K562 (cell line): Measurements from ENCODE around the gene PSMA2. TPM values are rescaled to one million over a fixed set of nuclear protein-coding genes. Genes with fewer than 3 reads are reported as not detected.

Source experiments
- ARID3A ChIP-seq: IDR thresholded peaks from 2 replicates; pipeline ENCODE4 v1.6.1; 2012; ENCODE audit warnings: low read depth, low read length, improper control_type of control experiment, borderline replicate concordance
- ATF7 ChIP-seq: fragments of 450-650 bp; IDR thresholded peaks from 2 replicates; pipeline ENCODE4 v1.7.1; 2014; ENCODE audit warnings: mild to moderate bottlenecking, moderate library complexity
- EP300 ChIP-seq: IDR thresholded peaks from 2 replicates; pipeline ENCODE4 v1.6.1; 2012; ENCODE audit warnings: low read length, improper control_type of control experiment
- ETS2 ChIP-seq: IDR thresholded peaks from 2 replicates; pipeline ENCODE4 v1.6.1; 2016; ENCODE audit warnings: borderline replicate concordance, missing genetic modification characterization, mild to moderate bottlenecking, moderate library complexity, missing compliant biosample characterization; ENCODE audit not compliant: poor library complexity, severe bottlenecking
- EWSR1 ChIP-seq: fragments of 450-650 bp; IDR thresholded peaks from 2 replicates; pipeline ENCODE4 v1.6.1; 2018; ENCODE audit warnings: borderline replicate concordance, mild to moderate bottlenecking, low read depth, moderate library complexity; ENCODE audit not compliant: partially characterized antibody
- FOXK1 ChIP-seq: sonication (generic); formaldehyde crosslinking; IDR thresholded peaks from 2 replicates; pipeline ENCODE4 v1.8.0; 2022; ENCODE audit warnings: missing genetic modification reagents, mild to moderate bottlenecking, borderline replicate concordance
- MECOM ChIP-seq: fragments of 250-450 bp; sonication (Bioruptor Pico); IDR thresholded peaks from 2 replicates; pipeline ENCODE4 v1.8.0; 2022; ENCODE audit warnings: inconsistent platforms
- MLLT1 ChIP-seq, 2 experiments: fragments of 450-650 bp; IDR thresholded peaks; 2 replicates each; pipeline ENCODE4 v1.6.1; 2016
- POLR3A ChIP-seq: IDR thresholded peaks from 2 replicates; pipeline ENCODE4 v1.6.1; 2011; ENCODE audit warnings: borderline replicate concordance, mild to moderate bottlenecking, moderate library complexity; ENCODE audit not compliant: insufficient read length, insufficient read depth; ENCODE audit errors: extremely low read depth
- RFX5 ChIP-seq: IDR thresholded peaks from 2 replicates; pipeline ENCODE4 v1.6.1; 2011; ENCODE audit warnings: low read depth, mild to moderate bottlenecking, improper control_type of control experiment, low read length
- RFX7 ChIP-seq: fragments of 250-450 bp; sonication (Bioruptor Pico); IDR thresholded peaks from 2 replicates; pipeline ENCODE4 v1.5.1; 2021; ENCODE audit warnings: mild to moderate bottlenecking
- RREB1 ChIP-seq: fragments of 250-450 bp; sonication (Bioruptor Pico); IDR thresholded peaks from 2 replicates; pipeline ENCODE4 v1.4.0; 2020
- TAL1 ChIP-seq: fragments of 450-650 bp; IDR thresholded peaks from 2 replicates; pipeline ENCODE4 v1.6.1; 2016; ENCODE audit warnings: mild to moderate bottlenecking
- TEAD4 ChIP-seq, 2 experiments: sonication (generic) in 1 of 2; formaldehyde crosslinking in 1 of 2; IDR thresholded peaks; 2 replicates each; pipeline versions ENCODE4 v1.6.1 to v1.8.0; 2012 to 2022; ENCODE audit warnings: borderline replicate concordance in 1 of 2, inconsistent platforms in 1 of 2, low read length in 1 of 2, mild to moderate bottlenecking in 1 of 2, missing genetic modification reagents in 1 of 2
- ZNF263 ChIP-seq: sonication (generic); formaldehyde crosslinking; IDR thresholded peaks from 2 replicates; pipeline ENCODE4 v1.8.0; 2022; ENCODE audit warnings: mild to moderate bottlenecking, missing genetic modification reagents, borderline replicate concordance
- ZNF316 ChIP-seq: fragments of 450-650 bp; IDR thresholded peaks from 2 replicates; pipeline ENCODE4 v1.6.1; 2016
- polyA plus RNA-seq, 8 experiments: library from polyadenylated mRNA; depleted of rRNA in 4 of 8; stranded (reverse) in 5 of 8; unstranded in 3 of 8; fragments of >200 nt; fragmentation: Nextera tagmentation in 2 of 8; fragmentation: Illumina TruSeq in 1 of 8; extraction: Ambion mirVana in 2 of 8; extraction: Trizol in 1 of 8; gene quantifications; 2 replicates each; pipeline versions ENCODE4 v1.2.1 to v1.2.3, GENCODE V29; 2011 to 2014; ENCODE audit warnings: inconsistent platforms in 1 of 8, missing spikeins in 1 of 8
- total RNA-seq, 7 experiments: library from RNA; depleted of rRNA in 6 of 7; stranded (reverse); fragments of >200 nt in 6 of 7; fragmentation: Illumina TruSeq in 2 of 7; extraction: Trizol in 2 of 7; gene quantifications; 2 replicates each; pipeline versions ENCODE4 v1.2.1 to v1.2.3, GENCODE V29; 2011 to 2021; ENCODE audit warnings: low replicate concordance in 1 of 7

The PSMA2 gene
- total and polyA plus RNA-seq, 9 of the 15 experiments (the other 6 are each of a cell fraction or from before 2014, with no cell fraction given), result 91.7 to 1,070 (median 213) TPM

- no peak for TF ChIP-seq POLR3A
- no peak for TF ChIP-seq MLLT1 (IDR thresholded peaks at IDR 0.05)
- TF ChIP-seq ATF7, result peak; percentile 63
- TF ChIP-seq EP300, result peak; percentile 67; the same call in 1 of the 2 replicates
- TF ChIP-seq TAL1, result 0 out of 2 replicates have a peak, but pooled peaks have one; percentile 32
- TF ChIP-seq FOXK1, result no peak
- no peak for TF ChIP-seq RREB1
- no peak for TF ChIP-seq MECOM (CRISPR knock-in tag)
- TF ChIP-seq ZNF263 (CRISPR knock-in tag), result no peak
- TF ChIP-seq ARID3A, result no peak
- TF ChIP-seq EWSR1, result no peak
- TF ChIP-seq RFX5, result no peak
- no peak for TF ChIP-seq RFX7
- TF ChIP-seq ETS2 (tag), result no peak
- no peak for TF ChIP-seq ZNF316
- TF ChIP-seq TEAD4 (IDR thresholded peaks at IDR 0.05; ENCODE audit: low read length), result peak; percentile 58; the same call in 1 of the 2 replicates
- TF ChIP-seq TEAD4 (CRISPR knock-in tag; IDR thresholded peaks at IDR 0.05; ENCODE audit: borderline replicate concordance), result no peak
These were observed 14.1 kb upstream of the PSMA2 start (continued) for GRCh38 chr7:42945821-42946626.
